Brain microvascular endothelial cell (primary cell): ENCODE measurements around the gene MDM2.

Experiments used
- DNase-seq: peaks from one replicate; pipeline ENCODE4 v3.0.0-alpha.2; 2020
- H3K27ac ChIP-seq: fragments of 250-450 bp; sonication (Bioruptor Pico); 2 replicates; pipeline ENCODE4 v1.5.1; 2020; ENCODE audit warnings: mild to moderate bottlenecking, moderate library complexity
- H3K27me3 ChIP-seq: fragments of 250-450 bp; sonication (Bioruptor Pico); replicated peaks from 2 replicates; pipeline ENCODE4 v1.5.1; 2020; ENCODE audit warnings: mild to moderate bottlenecking
- H3K36me3 ChIP-seq: fragments of 250-450 bp; sonication (Bioruptor Pico); replicated peaks from 2 replicates; pipeline ENCODE4 v1.5.1; 2020; ENCODE audit warnings: mild to moderate bottlenecking
- H3K4me3 ChIP-seq: 2 replicates; pipeline ENCODE4 v1.5.1; 2011; ENCODE audit warnings: low read depth, mild to moderate bottlenecking, control low read depth, low read length, moderate library complexity
- CTCF ChIP-seq: IDR thresholded peaks from 2 replicates; pipeline ENCODE4 v1.5.1; 2011; ENCODE audit warnings: low read depth, mild to moderate bottlenecking, moderate library complexity, low read length, control low read depth, inconsistent platforms; ENCODE audit errors: missing control alignments
- in situ Hi-C: cut with HindIII; loops from 2 replicates; pipeline ENCODE4 v1.10.0; 2017; ENCODE audit warnings: low sequenced_read_pairs, low pct_ligation_motif_present

The MDM2 gene

GRCh38 chr12:68891141-68891540, 83.2 kb downstream of the MDM2 start:
- H3K36me3 ChIP-seq: no peaks in the 10 kb centered on the region
- no peaks in the 10 kb centered on the region for H3K27me3 ChIP-seq
- no peak for DNase-seq
- H3K27ac ChIP-seq: no peak overlapping the region
- in situ Hi-C loops: no loop called here
- no peak for TF ChIP-seq CTCF
- no peak overlapping the region for H3K4me3 ChIP-seq

GRCh38 chr12:68893201-68893600, 85.2 kb downstream of the MDM2 start:
- Histone ChIP-seq H3K27ac (no peak overlapping the region), H3K4me3 (no peak overlapping the region), H3K36me3 (no peaks in the 10 kb centered on the region), H3K27me3 (no peaks in the 10 kb centered on the region)
- DNase-seq: no peak
- no peak for TF ChIP-seq CTCF
- in situ Hi-C loops: no loop called here

- in situ Hi-C loops: no loop called here
- Histone ChIP-seq H3K27me3 (no peaks in the 10 kb centered on the region), H3K27ac (no peak overlapping the region), H3K4me3 (no peak overlapping the region), H3K36me3 (no peaks in the 10 kb centered on the region)
- no peak for TF ChIP-seq CTCF
- DNase-seq: no peak
Observed at GRCh38 chr12:68893741-68894140, 85.8 kb downstream of the MDM2 start.

- DNase-seq: no peak
- no peak for TF ChIP-seq CTCF
- Histone ChIP-seq H3K4me3 (no peak overlapping the region), H3K36me3 (no peaks in the 10 kb centered on the region), H3K27ac (no peak overlapping the region), H3K27me3 (no peaks in the 10 kb centered on the region)
- in situ Hi-C loops: no loop called here
Observed at GRCh38 chr12:68894276-68894855, 86.4 kb downstream of the MDM2 start.

- H3K27me3 ChIP-seq: no peaks in the 10 kb centered on the region
- DNase-seq: no peak
- H3K27ac ChIP-seq: peak overlapping the region; percentile 27
- no peak for TF ChIP-seq CTCF
- H3K36me3 ChIP-seq: no peaks in the 10 kb centered on the region
- no peak overlapping the region for H3K4me3 ChIP-seq
- in situ Hi-C loops: no loop called here
Observed at GRCh38 chr12:68896881-68897540, 89.0 kb downstream of the MDM2 start.
